AG09309 (cell line): Measurements from ENCODE around the gene ZNF57.
A peak's percentile ranks its signal among the peaks of the same experiment; 100 is the strongest.
"Not testable (repeated sequence)": the region's sequence is repeated elsewhere in the genome, so short reads cannot be mapped to it uniquely, and the experiment has no call there.

ENCODE experiments used
- DNase-seq: peaks from one replicate; pipeline ENCODE4 v3.0.0-alpha.2; 2010; ENCODE audit warnings: low read depth
- H3K4me3 ChIP-seq: 2 replicates; pipeline ENCODE4 v1.5.1; 2011; ENCODE audit warnings: mild to moderate bottlenecking, low read depth, low read length, moderate library complexity; ENCODE audit not compliant: control insufficient read depth
- TF ChIP-seq, protein P1 (sequence below): IDR thresholded peaks from 2 replicates; pipeline ENCODE4 v1.5.1; 2011; ENCODE audit warnings: mild to moderate bottlenecking, low read depth, low read length, inconsistent platforms; ENCODE audit not compliant: insufficient read depth, control insufficient read depth; ENCODE audit errors: missing control alignments

Gene ZNF57

DNA sequence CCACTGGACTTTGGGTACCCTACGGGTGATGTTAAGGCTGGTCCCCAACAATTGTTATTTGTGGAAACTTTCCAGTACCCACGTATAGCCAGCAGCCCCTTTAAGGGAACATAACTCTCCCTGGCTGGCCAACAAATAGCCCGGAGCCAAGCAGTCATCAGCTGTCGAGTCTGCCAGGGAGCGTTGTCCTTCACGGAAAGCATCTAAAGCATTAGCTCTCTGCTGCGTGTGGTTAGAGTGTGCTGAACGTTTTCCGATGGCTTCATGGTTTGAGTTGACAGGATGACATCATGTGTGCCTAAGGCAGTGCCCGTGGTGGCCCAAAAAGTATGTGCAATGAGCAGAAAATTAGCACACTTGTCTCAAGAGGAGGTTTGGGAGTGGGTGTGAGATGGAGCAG, 36.9 kb upstream of the ZNF57 start:
- no peak overlapping the region for H3K4me3 ChIP-seq
- TF ChIP-seq, protein P1, sequence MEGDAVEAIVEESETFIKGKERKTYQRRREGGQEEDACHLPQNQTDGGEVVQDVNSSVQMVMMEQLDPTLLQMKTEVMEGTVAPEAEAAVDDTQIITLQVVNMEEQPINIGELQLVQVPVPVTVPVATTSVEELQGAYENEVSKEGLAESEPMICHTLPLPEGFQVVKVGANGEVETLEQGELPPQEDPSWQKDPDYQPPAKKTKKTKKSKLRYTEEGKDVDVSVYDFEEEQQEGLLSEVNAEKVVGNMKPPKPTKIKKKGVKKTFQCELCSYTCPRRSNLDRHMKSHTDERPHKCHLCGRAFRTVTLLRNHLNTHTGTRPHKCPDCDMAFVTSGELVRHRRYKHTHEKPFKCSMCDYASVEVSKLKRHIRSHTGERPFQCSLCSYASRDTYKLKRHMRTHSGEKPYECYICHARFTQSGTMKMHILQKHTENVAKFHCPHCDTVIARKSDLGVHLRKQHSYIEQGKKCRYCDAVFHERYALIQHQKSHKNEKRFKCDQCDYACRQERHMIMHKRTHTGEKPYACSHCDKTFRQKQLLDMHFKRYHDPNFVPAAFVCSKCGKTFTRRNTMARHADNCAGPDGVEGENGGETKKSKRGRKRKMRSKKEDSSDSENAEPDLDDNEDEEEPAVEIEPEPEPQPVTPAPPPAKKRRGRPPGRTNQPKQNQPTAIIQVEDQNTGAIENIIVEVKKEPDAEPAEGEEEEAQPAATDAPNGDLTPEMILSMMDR = no peak
- no peak for DNase-seq

DNA sequence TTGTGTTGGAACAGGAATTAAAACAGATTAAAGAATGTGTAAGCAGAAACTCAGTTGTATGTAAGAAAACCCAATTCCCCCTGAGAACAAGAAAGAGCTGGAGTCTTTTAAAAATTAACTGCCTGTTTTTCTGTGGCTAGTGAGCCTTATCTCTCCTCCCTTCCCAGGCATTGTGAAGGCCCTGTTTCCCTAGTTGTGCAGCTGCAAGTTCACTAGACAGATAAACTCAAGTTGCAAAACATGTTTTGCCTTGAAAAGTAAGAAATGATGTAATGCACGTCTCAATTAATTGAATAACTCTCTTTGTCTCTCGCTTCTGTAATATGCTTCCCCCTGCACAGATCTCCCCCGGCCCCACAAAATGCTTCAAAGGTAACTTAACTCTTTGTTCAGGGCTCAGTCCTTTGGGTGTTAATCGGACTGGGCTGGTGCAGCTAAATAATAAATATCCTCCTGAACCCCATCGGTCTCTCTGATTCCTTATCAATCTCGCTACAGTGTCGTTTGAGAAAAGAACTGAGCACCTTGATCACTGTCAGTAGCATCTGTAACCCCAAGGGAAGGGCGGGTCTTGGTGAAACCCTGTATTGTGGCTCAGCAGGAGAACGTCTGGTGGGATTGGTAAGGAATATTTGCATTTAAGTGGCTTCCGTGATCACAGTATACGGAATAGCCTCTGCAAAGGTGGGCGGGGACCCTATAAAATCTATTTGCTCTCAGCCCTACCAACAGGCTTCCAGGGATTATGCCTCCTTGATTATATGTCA, 35.2 kb upstream of the ZNF57 start:
- DNase-seq = no peak
- H3K4me3 ChIP-seq = no peak overlapping the region
- TF ChIP-seq, protein P1 = no peak

DNA sequence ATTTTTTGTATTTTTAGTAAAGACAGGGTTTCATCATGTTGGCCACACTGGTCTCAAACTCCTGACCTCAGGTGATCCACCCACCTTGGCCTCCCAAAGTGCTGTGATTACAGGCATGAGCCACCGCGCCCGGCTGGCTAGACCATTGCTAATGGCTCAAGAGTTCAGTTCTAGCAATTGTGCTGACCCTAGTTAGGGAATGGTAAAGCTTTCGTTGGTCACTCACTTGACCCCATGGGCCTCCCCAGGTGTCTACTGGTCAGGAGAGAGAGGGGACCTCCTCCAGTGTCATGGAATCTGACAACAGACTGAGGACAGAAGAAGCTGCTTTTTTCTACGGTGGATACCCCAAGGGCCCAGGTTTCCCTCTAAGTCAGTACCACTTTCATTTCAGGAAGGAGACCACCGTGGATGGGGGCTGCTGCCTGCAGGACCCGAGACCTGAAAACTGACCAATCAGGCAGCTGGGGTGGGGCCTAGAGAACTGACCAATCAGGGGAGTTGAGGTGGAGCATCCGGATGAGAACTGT, 34.2 kb upstream of the ZNF57 start:
- TF ChIP-seq, protein P1 = no peak
- no peak overlapping the region for H3K4me3 ChIP-seq
- no peak for DNase-seq

DNA sequence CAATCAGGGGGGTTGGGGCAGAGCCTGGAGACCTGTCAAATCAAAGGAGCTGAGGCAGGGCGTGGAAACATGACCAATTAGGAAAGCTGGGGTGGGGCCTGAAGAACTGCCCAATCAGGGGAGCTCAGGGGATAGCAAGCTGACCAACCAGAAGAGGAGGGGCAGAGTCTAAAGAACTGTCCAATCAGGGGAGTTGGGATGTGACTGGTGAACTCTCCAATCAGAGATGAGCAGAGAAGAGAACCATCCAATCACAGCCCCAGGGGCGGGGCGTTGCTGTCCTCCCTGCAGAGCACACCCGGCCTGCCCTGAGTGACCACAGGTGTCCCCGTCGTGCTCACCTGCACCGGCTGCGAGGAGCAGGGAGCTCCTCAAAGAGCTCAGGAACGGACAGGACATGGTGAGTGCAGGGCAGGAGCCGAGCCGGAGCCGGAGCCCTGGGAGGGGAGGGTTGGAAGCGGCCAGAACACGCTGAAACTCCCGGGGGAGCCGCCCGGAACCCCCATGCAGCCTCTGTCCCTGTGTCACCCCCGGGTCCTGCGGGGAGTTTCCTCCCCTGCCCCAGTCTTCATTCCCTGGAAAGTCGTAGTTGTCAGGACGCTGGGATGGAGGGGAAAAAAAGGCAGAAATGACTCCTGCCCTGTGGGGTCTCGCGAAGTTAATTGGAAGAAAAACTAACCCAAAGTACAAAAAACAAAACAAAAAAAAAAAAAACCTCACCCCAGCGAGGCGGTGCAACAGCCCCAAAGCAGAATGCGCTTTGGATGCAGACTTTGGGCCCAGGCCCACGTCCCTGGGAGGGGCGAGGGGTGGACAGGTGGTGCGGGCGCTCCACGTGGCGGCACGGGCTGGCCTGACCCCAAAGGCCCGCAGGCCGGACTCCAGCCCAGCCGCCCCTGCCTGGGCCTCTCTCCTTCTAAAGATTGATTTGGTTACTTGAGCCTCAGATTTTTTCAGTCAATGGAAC, 33.4 kb upstream of the ZNF57 start, which contains the start of gene ZNF556:
TSS of gene ZNF556 (plus strand) at position 311 of the 967 bp plus-strand sequence. CDS start at position 398, 87 bp downstream.
- DNase-seq = no peak
- TF ChIP-seq, protein P1 = no peak
- H3K4me3 ChIP-seq = no peak within 1 kb of the TSS

DNA sequence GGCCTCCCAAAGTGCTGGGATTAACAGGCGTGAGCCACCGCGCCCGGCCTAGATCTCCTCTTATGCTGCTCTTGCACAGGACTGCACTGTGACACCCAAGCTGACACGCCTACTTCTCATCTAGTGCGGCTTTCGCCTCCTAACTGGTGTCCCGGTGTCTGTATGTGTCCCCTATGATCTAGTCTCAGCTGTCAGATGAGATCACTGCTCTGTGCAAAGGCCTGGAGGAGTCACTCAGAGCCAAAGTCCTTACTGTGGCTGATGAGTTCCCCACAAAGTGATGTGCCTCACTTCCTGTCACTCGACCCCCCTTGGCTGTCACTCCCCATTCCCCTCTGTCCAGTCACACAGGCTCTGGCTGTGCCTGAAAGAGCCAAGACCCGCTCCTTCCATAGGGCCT, 31.1 kb upstream of the ZNF57 start:
- H3K4me3 ChIP-seq = no peak overlapping the region
- TF ChIP-seq, protein P1 = no peak
- no peak for DNase-seq

DNA sequence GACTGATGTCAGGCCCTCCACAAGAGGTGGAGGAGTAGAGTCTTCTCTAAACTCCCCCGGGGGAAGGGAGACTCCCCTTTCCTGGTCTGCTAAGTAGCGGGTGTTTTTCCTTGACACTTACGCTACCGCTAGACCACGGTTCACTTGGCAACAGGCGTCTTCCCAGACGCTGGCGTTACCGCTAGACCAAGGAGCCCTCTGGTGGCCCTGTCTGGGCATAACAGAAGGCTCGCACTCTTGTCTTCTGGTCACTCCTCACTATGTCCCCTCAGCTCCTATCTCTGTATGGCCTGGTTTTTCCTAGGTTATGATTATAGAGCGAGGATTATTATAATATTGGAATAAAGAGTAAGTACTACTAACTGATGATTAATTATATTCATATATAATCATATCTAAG, 28.6 kb upstream of the ZNF57 start:
- H3K4me3 ChIP-seq, DNase-seq: not testable (repeated sequence)
- TF ChIP-seq, protein P1 = peak; percentile 34
